Fibroblast of upper back skin (primary cell): ENCODE results near the gene NR6A1.
A peak's percentile ranks its signal among the peaks of the same experiment; 100 is the strongest.

Experiments used
- DNase-seq: peaks from one replicate; pipeline ENCODE4 v3.0.0-alpha.2; 2013

Gene NR6A1

DNA sequence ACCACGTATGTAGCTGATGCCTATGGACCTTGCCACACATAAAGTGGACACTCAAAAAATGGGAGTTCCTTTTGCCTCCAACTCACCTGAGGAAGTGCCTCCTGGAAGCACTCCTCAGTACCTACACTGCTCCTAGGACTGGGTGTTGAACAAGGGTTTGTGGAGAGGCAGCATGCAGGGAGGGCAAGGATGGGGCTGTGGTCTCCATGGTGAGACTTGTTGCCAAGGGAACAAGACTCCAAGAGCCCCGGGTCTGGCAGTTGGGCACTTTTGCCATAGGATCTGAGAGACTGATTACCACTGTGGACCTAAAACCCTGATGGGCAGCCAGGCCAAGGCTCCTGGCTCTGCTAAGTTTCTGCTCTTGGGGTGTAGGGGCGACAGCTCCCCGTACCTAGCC, 257.0 kb downstream of the NR6A1 start:
- no peak for DNase-seq

- DNase-seq: no peak
Observed at GRCh38 chr9:124513376-124513994, 257.6 kb downstream of the NR6A1 start.

DNA sequence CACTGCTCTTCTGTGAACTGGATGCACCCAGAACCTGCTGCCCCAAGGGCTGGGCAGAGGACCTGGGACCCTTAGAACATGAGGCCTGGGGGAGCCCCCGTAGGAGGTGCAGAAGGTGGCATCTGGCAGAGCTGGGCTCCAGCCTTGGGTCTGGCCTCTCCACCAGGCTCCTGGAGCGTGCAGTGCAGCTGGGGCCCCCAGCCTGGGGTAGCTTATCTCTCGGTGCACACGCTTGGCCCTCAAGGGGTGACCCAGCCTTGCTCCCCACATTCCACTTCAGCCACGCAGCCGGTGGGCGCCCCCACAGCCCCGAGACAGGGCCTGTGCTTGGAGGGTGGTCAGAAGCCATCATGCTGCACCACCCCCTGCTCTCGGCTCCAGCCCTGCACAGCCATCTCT, 258.3 kb downstream of the NR6A1 start:
- no peak for DNase-seq

DNA sequence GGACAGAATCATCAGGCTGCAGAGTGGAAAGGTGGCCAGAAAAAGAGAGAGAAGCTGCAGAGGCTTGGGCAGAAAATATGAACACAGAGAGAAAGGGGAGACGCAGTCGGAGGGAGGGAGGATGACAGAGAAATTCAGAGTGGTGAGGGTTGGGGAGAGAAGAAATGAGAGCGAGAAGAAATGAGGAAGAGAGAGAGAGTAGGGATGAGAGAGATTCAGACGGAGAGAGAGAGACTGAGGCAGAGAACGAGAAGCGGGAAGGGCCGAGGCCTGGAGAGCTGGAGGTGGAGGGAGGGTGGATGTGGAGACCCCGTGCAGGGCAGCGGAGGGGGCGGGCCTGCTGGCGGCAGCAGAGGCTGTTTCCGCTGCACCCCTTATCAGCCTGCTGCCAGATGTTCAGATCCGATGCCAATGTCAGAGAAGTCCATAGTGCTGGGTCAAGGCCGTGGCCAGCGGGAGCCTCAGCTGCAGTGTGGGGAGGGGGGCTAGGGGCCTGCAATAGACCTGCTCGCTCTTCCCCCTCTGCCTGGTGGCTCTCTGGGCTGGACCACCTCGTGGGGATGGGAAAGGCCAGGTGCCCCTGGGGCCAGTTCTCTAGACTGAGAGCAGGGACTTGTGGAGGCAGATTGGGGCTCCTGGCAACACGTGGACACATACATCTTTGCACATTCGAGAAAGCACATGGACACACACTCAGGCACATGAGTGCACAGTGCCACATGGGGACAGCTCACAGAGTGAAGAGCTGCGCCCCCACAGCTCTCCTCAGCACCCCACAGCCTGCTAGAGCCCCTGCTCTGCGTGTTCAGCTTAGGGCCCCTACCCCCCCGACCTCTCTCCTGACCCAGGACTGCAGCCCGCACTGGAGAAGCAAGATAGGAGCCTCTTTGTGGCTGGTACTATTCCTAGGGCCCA, 259.0 kb downstream of the NR6A1 start:
- DNase-seq: no peak

DNA sequence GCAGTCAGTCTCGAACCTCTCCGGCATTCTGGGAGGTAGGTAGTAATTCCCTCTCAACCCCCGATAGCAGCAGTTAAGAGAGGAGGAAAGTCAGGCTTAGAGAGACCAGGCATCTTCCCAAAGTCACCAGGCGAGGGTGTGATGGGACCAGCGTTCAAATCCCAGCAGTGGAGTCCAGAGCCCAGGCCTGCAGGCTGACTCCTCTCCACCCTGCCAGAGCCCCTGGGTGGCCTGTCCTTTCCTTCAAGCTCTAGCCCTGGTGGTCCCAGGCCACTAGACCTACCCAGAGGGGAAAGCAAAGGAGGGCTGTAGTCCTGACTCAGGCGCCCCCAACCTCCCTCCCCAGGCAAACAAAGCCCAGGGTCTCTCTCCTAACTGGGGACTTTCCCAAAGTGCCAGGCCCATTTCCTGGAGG, 259.7 kb downstream of the NR6A1 start:
- no peak for DNase-seq

GRCh38 chr9:124510650-124511425, 260.3 kb downstream of the NR6A1 start:
- no peak for DNase-seq

- no peak for DNase-seq
Observed at GRCh38 chr9:124507880-124508423, 263.2 kb downstream of the NR6A1 start.

GRCh38 chr9:124506931-124507879, 263.9 kb downstream of the NR6A1 start, which contains the start of gene NR5A1:
Gene NR5A1, minus strand, starts transcription at chr9:124507399. Its CDS starts 4,004 bp downstream, at chr9:124503395.
- no peak for DNase-seq

DNA sequence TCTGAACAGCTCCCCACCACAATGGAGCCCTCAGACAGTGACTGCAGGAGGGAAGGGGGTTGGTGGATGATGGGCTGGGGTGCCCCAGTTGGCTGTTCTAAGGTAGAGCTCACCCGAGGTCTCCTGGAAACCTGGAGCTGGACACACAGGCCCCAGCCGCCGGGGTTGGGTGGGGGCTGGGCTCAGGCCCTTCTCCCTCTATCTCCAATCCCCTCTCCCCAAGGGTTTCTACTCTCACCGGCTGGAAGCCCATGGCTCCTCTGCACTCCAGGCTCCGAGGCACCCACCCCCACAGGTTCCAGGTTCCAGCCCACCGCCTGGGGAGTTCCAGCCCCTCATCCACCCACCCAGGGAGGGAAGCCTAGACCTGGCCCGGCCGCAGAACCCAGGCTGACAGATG, 264.7 kb downstream of the NR6A1 start:
- DNase-seq: no peak

GRCh38 chr9:124505901-124506346, 265.2 kb downstream of the NR6A1 start:
- DNase-seq: no peak

DNA sequence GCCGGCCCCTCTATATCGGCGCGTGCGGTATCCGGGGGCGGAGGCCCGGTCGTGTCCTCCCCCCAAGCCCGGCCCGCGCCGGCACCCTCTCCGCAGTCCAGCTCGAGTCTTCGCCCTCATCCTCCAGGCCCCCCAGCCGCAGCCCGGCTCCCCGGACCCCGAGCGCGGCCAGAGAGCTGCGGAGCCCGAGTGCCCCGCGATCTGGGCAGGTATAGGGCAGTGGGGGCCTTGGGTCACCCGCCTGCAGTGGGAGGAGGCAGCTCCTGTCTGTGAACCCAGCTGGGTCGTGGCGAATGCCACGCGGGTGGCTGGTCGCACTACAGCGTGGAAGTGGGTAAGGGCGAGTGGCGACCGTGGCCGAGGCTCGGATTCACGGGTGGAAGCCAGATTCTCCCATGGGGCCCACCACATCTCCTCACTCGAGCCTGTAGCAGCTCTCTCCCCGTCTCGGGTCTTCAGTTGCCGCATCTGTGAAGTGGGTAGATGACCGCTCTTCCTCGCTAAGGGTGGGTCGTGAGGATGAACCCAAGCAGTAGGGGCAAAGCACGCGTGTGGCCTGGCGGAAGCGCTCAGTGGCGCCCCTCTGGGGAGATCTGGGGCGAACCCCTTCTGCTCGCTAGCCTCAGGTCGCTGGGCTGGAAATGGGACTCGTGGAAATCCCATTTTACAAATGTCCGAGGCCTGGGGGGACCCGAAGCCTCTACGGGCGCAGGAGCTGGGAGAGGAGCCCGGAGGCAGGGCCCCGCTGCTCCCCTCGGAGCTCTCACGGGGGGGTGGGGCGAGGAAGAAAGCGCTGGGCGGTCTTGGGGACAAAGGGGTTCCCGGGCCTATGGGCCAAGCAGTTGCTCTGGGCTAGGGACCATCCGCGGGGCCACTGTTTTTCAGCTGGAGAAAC, 265.9 kb downstream of the NR6A1 start:
- no peak for DNase-seq

DNA sequence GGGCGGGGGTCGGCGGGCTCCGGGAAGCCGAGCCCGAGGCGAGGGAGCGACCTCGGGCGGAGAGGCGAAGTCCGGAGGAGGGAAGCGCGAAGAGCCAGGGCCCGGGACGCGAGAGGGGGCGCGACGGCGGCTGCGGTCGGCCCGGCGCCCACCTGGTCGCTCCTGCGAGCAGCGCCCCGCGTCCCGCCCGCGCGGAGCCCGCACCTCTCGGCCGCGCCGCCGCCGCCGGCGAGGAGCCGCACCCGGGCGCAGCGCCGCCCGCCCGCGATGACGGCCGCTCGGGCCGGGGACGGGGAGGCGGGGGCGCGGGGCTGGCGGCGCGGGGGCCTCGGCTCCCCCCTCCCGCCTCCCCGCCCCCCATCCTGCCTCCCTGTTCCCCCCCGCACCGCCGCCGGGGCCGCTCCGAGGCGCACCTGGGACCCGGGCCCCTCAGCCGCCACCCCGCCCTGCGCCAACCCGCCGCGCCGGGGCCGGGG, 266.5 kb downstream of the NR6A1 start:
- DNase-seq: no peak

DNA sequence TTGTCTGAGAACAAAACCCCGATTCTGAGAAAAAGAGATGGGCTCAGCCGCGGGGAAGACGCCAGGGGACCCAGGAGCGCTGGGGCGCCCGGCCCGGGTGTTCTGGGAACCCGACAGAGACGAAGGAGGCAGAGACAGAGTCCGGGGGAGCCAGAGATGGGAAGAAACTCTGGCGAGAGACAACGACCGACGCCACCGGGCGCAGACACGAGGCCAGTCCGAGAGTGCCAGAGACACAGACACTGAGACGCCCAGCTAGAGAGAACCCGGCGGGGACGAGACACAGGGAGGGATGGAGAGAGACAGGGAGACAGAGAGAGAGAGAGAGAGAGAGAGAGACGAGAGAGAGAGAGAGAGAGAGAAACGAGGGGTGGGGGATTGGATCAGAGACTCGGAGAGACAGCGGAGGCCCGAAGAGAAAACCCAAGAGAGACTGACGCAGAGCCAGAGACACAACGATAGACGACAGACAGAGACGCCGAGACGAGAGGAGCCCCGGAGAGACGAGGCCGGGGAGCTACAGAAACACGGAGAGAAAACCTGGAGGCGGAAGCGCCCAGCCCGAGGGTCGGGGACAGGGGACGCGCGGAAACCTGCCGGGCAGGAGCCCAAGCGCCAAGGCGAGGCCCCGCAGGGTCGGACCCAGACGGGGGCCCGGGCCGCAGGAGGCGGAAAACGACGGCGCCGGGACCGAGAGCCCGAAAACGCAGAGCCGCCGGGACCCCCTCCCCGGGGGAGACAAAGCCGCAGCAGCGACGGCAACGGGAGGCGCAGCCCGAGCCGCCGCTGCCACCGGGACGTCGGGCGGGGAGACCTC, 267.2 kb downstream of the NR6A1 start:
- DNase-seq: no peak

GRCh38 chr9:124502711-124503702, 268.1 kb downstream of the NR6A1 start:
- DNase-seq: no peak

GRCh38 chr9:124501771-124502320, 269.3 kb downstream of the NR6A1 start:
- no peak for DNase-seq

DNA sequence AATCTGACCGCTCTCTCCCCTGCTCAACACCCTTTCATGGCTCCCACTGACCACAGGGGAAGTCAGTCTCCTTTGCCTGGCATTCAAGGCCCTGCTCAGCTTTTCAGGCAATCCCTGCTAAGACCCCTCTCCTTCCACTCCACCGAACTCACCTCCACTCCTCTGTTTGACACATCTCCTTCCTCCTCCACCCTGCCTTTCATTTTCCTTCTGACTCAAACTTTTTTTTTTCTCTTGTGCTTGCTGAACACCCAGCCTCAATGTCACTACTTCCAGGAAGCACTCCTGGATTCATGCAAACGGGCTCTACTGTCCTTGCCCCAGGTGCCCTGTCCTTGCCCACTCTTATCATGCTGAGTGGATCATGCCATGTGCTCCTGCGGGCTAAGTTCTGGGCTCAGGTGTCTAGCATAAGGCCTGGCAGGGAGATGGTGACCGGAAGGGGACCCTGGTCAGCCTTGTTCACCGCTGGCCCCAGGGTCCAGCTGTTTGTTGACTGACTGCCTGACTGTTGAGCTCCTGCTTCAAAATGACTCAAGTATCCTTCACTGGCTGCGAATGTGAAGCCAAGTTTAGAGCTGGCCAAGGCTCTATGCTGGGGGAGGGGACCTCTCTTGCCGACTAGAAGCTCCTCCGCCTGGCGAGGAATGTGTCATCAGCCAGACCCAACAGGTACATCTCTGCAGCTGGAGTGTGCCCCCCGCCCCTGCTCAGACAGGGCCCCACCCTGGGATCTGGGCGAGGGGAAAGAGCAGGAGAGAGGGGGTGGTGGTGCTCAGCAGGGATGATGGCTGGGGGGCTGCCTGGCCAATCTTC, 270.1 kb downstream of the NR6A1 start:
- DNase-seq: peak; percentile 3
